HepG2 (cell line): ENCODE results near the gene NIT2. TPM values are rescaled to one million over a fixed set of nuclear protein-coding genes. Genes with fewer than 3 reads are reported as not detected.

ENCODE experiments used
- AGO1 ChIP-seq: fragments of 200-400 bp; formaldehyde crosslinking; IDR thresholded peaks from 2 replicates; pipeline ENCODE4 v1.6.1; 2017; ENCODE audit warnings: mild to moderate bottlenecking, low read depth, low read length, moderate library complexity; ENCODE audit not compliant: poor library complexity, severe bottlenecking
- DMAP1 ChIP-seq: IDR thresholded peaks from 2 replicates; pipeline ENCODE4 v1.6.1; 2016
- EHMT2 ChIP-seq: fragments of 200-600 bp; sonication (generic); IDR thresholded peaks from 2 replicates; pipeline ENCODE4 v1.7.0; 2017; ENCODE audit warnings: antibody characterized with exemption, low read depth, low read length, borderline replicate concordance
- FIP1L1 ChIP-seq: fragments of 200-400 bp; formaldehyde crosslinking; IDR thresholded peaks from 2 replicates; pipeline ENCODE4 v1.6.1; 2018; ENCODE audit warnings: low read depth, mild to moderate bottlenecking, low read length, moderate library complexity, borderline replicate concordance; ENCODE audit not compliant: insufficient read depth
- FOXO1 ChIP-seq: sonication (generic); formaldehyde crosslinking; IDR thresholded peaks from 2 replicates; pipeline ENCODE4 v1.4.0; 2020; ENCODE audit warnings: missing genetic modification reagents
- HNF4A ChIP-seq: sonication (generic); formaldehyde crosslinking; IDR thresholded peaks from 2 replicates; pipeline ENCODE4 v1.4.0; 2020; ENCODE audit warnings: missing genetic modification reagents
- KLF13 ChIP-seq: sonication (generic); formaldehyde crosslinking; IDR thresholded peaks from 2 replicates; pipeline ENCODE4 v1.4.0; 2020; ENCODE audit warnings: mild to moderate bottlenecking, missing genetic modification reagents
- KLF15 ChIP-seq: sonication (generic); formaldehyde crosslinking; IDR thresholded peaks from 2 replicates; pipeline ENCODE4 v1.8.1; 2023; ENCODE audit warnings: borderline replicate concordance, mild to moderate bottlenecking, inconsistent platforms, missing genetic modification reagents, mixed read lengths
- NCOA5 ChIP-seq: sonication (generic); formaldehyde crosslinking; IDR thresholded peaks from 2 replicates; pipeline ENCODE4 v1.4.0; 2020; ENCODE audit warnings: missing genetic modification reagents
- NR2F1 ChIP-seq, 2 experiments: fragments of 450-650 bp in 1 of 2; formaldehyde crosslinking in 1 of 2; IDR thresholded peaks; 2 replicates each; pipeline versions ENCODE4 v1.5.0 to v1.6.1; 2016 to 2020; ENCODE audit warnings: mild to moderate bottlenecking in 1 of 2, missing compliant biosample characterization in 1 of 2, missing genetic modification reagents in 1 of 2, moderate library complexity in 1 of 2
- PTBP1 ChIP-seq: fragments of 200-400 bp; formaldehyde crosslinking; IDR thresholded peaks from 2 replicates; pipeline ENCODE4 v1.6.1; 2018; ENCODE audit warnings: low read length, low read depth; ENCODE audit not compliant: poor library complexity, severe bottlenecking
- TSC22D2 ChIP-seq: sonication (generic); formaldehyde crosslinking; IDR thresholded peaks from 2 replicates; pipeline ENCODE4 v1.5.1; 2020; ENCODE audit warnings: missing genetic modification reagents, mild to moderate bottlenecking, borderline replicate concordance
- ZKSCAN8 ChIP-seq: IDR thresholded peaks from 2 replicates; pipeline ENCODE4 v1.6.1; 2016; ENCODE audit warnings: borderline replicate concordance, missing genetic modification reagents, missing compliant biosample characterization
- ZNF335 ChIP-seq: sonication (generic); formaldehyde crosslinking; IDR thresholded peaks from 2 replicates; pipeline ENCODE4 v1.4.0; 2020; ENCODE audit warnings: missing genetic modification reagents
- ZNF816 ChIP-seq: sonication (generic); formaldehyde crosslinking; IDR thresholded peaks from 2 replicates; pipeline ENCODE4 v1.8.0; 2022; ENCODE audit warnings: missing genetic modification reagents, mild to moderate bottlenecking, borderline replicate concordance
- polyA plus RNA-seq, 8 experiments: library from polyadenylated mRNA; depleted of rRNA in 3 of 8; stranded (reverse) in 7 of 8; unstranded in 1 of 8; fragments of >200 nt; fragmentation: Illumina TruSeq in 4 of 8; extraction: Trizol in 4 of 8; gene quantifications; 2 replicates each; pipeline versions ENCODE4 v1.2.1 to v1.2.3, GENCODE V29; 2011 to 2016; ENCODE audit warnings: low read depth in 4 of 8, missing spikeins in 1 of 8, mixed read lengths in 1 of 8; ENCODE audit not compliant: insufficient read depth in 1 of 8
- total RNA-seq, 5 experiments: library from RNA; depleted of rRNA; stranded (reverse); fragments of >200 nt; fragmentation: Illumina TruSeq; extraction: Trizol; gene quantifications; 2 replicates each; pipeline ENCODE4 v1.2.3, GENCODE V29; 2016; ENCODE audit warnings: low read depth in 1 of 5
- TF ChIP-seq, protein P1 (sequence below): sonication (generic); formaldehyde crosslinking; IDR thresholded peaks from 2 replicates; pipeline ENCODE4 v1.4.0; 2020; ENCODE audit warnings: mild to moderate bottlenecking, missing genetic modification reagents, borderline replicate concordance
- TF ChIP-seq, protein P2 (sequence below): sonication (generic); formaldehyde crosslinking; IDR thresholded peaks from 2 replicates; pipeline ENCODE4 v1.8.1; 2022; ENCODE audit warnings: low read depth, mild to moderate bottlenecking, missing genetic modification reagents
- TF ChIP-seq, protein P3 (sequence below): sonication (generic); formaldehyde crosslinking; IDR thresholded peaks from 2 replicates; pipeline ENCODE4 v1.8.0; 2022; ENCODE audit warnings: missing genetic modification reagents, low read depth, mild to moderate bottlenecking, borderline replicate concordance
- TF ChIP-seq, protein P4 (sequence below), 2 experiments: sonication (generic) in 1 of 2; formaldehyde crosslinking in 1 of 2; IDR thresholded peaks; 2 replicates each; pipeline versions ENCODE4 v1.4.0 to v1.6.1; 2016 to 2020; ENCODE audit warnings: borderline replicate concordance in 1 of 2, low read depth in 1 of 2, mild to moderate bottlenecking in 1 of 2, missing genetic modification reagents in 1 of 2

NIT2 gene
- total and polyA plus RNA-seq, 2 of the 13 experiments (the other 11 are each of a cell fraction or from before 2014, with no cell fraction given) = 43.4 to 49.1 TPM

DNA sequence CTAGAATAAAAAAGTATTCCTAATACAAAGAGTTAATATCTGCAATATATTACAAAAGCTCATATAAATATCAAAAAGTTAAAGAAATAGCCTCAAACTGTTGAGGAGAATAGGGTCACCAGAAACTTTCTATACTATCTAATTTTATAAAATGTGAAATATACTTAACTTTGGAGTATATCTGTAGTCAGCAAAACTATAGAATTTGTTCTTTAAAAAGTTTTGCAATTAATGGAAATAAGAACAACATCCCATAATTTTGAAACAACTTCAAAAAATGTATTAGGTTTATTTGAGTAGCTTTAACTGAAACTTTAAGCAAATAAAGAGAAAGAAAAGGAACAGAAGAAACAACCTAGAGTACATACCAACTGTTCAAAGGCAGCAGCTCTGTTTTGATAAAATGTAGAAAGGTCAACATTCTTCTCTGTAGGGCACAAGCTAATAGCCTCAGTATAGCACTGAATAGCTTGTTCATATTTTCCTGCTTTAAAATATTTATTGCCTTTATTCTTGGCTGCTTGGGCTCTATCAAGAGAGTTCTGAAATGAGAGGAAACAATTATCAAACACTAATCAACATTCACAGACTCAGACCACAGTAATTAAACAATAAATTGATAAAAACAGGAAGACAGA lies 52.0 kb downstream of the NIT2 start (continued):
- peak; percentile 37 for TF ChIP-seq HNF4A
- TF ChIP-seq, protein P1, sequence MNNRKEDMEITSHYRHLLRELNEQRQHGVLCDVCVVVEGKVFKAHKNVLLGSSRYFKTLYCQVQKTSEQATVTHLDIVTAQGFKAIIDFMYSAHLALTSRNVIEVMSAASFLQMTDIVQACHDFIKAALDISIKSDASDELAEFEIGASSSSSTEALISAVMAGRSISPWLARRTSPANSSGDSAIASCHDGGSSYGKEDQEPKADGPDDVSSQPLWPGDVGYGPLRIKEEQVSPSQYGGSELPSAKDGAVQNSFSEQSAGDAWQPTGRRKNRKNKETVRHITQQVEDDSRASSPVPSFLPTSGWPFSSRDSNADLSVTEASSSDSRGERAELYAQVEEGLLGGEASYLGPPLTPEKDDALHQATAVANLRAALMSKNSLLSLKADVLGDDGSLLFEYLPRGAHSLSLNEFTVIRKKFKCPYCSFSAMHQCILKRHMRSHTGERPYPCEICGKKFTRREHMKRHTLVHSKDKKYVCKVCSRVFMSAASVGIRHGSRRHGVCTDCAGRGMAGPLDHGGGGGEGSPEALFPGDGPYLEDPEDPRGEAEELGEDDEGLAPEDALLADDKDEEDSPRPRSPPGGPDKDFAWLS (CRISPR knock-in tag) = no peak
- no peak for TF ChIP-seq PTBP1
- TF ChIP-seq, protein P2, sequence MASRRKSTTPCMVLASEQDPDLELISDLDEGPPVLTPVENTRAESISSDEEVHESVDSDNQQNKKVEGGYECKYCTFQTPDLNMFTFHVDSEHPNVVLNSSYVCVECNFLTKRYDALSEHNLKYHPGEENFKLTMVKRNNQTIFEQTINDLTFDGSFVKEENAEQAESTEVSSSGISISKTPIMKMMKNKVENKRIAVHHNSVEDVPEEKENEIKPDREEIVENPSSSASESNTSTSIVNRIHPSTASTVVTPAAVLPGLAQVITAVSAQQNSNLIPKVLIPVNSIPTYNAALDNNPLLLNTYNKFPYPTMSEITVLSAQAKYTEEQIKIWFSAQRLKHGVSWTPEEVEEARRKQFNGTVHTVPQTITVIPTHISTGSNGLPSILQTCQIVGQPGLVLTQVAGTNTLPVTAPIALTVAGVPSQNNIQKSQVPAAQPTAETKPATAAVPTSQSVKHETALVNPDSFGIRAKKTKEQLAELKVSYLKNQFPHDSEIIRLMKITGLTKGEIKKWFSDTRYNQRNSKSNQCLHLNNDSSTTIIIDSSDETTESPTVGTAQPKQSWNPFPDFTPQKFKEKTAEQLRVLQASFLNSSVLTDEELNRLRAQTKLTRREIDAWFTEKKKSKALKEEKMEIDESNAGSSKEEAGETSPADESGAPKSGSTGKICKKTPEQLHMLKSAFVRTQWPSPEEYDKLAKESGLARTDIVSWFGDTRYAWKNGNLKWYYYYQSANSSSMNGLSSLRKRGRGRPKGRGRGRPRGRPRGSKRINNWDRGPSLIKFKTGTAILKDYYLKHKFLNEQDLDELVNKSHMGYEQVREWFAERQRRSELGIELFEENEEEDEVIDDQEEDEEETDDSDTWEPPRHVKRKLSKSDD (CRISPR knock-in tag) = no peak
- no peak for TF ChIP-seq ZNF335 (CRISPR knock-in tag)
- no peak for TF ChIP-seq AGO1
- TF ChIP-seq, protein P3, sequence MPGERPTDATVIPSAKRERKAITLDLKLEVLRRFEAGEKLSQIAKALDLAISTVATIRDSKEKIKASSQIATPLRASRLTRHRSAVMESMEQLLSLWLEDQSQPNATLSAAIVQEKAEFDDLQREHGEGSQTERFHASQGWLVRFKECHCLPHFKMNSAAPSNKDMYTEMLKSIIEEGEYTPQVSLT (CRISPR knock-in tag) = no peak
- no peak for TF ChIP-seq TSC22D2 (CRISPR knock-in tag)
- no peak for TF ChIP-seq NCOA5 (CRISPR knock-in tag)
- no peak for TF ChIP-seq EHMT2
- TF ChIP-seq KLF13 (CRISPR knock-in tag) = no peak
- peak; percentile 28; the same call in 1 of the 2 replicates for TF ChIP-seq ZNF816 (CRISPR knock-in tag)
- TF ChIP-seq NR2F1 (CRISPR knock-in tag; IDR thresholded peaks at IDR 0.05) = peak; percentile 31 to 69; a peak in 2 of 4 replicates
- TF ChIP-seq DMAP1 (CRISPR knock-in tag) = no peak
- TF ChIP-seq FIP1L1 = no peak
- 0 out of 2 replicates have a peak, but pooled peaks have one; percentile 58 for TF ChIP-seq ZKSCAN8 (CRISPR knock-in tag)
- no peak for TF ChIP-seq KLF15 (CRISPR knock-in tag)
- TF ChIP-seq FOXO1 (CRISPR knock-in tag) = peak; percentile 28; the same call in 1 of the 2 replicates
- TF ChIP-seq, protein P4, sequence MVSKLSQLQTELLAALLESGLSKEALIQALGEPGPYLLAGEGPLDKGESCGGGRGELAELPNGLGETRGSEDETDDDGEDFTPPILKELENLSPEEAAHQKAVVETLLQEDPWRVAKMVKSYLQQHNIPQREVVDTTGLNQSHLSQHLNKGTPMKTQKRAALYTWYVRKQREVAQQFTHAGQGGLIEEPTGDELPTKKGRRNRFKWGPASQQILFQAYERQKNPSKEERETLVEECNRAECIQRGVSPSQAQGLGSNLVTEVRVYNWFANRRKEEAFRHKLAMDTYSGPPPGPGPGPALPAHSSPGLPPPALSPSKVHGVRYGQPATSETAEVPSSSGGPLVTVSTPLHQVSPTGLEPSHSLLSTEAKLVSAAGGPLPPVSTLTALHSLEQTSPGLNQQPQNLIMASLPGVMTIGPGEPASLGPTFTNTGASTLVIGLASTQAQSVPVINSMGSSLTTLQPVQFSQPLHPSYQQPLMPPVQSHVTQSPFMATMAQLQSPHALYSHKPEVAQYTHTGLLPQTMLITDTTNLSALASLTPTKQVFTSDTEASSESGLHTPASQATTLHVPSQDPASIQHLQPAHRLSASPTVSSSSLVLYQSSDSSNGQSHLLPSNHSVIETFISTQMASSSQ (IDR thresholded peaks at IDR 0.05; ENCODE audit: low read depth) = no peak
- TF ChIP-seq, protein P4 (CRISPR knock-in tag; IDR thresholded peaks at IDR 0.05; ENCODE audit: borderline replicate concordance) = no peak
